Measurements from ENCODE around the gene SLC2A6. TPM values are rescaled to one million over a fixed set of nuclear protein-coding genes. Genes with fewer than 3 reads are reported as not detected.

The SLC2A6 gene
- total RNA-seq, 1 experiment from 2014 or later, result 20.5 TPM

DNA sequence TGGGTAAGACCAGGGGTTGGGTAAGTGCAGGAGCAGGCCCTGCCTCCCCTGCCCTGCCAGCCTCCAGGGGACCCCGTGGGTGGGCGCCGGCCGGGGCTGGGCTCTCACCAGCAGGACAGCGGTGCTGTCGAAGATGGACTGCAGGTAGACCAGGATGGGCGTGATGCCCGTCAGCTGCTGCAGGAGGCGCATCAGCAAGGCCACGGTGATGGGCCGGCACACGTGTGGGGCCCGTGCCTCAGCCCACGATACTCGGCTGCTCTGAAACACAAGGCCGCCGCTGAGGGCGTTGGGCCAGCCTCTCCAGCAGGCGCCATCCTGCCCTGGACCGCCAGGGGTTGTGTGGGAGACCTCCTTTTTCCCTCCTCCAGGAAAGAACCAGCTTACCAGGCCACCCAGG is 4.0 kb downstream of the SLC2A6 start:
- Histone ChIP-seq H3K9ac (ENCODE audit: low read length) (no peak overlapping the region), H3K4me3 (ENCODE audit: low read length) (no peak overlapping the region), H3K27me3 (ENCODE audit: low read length) (no peaks in the 10 kb centered on the region), H3K4me2 (ENCODE audit: low read length) (no peak overlapping the region), H3K9me3 (ENCODE audit: low read length) (no peaks in the 10 kb centered on the region), H3K79me2 (ENCODE audit: low read length) (peaks cover 11% of the 10 kb centered on the region), H3K4me1 (ENCODE audit: insufficient read depth, low read length) (peaks cover 10% of the 10 kb centered on the region), H2AFZ (ENCODE audit: low read length) (no peak overlapping the region), H3K27ac (ENCODE audit: low read length) (no peak overlapping the region), H3K36me3 (ENCODE audit: low read depth, low read length) (no peaks in the 10 kb centered on the region; the same call in 1 of the 2 replicates), H4K20me1 (ENCODE audit: low read length) (no peaks in the 10 kb centered on the region), H3F3A (ENCODE audit: low read length, unreplicated experiment) (no peaks in the 10 kb centered on the region), H3K9me2 (replicated peaks; ENCODE audit: low read length) (no peaks in the 10 kb centered on the region)
- ATAC-seq, result no peak
- CTCF ChIA-PET, result no interaction called here
- POLR2A ChIA-PET (ENCODE audit: unreplicated experiment), result no interaction called here
- intact Hi-C loops (cut with micrococcal nuclease), result no loop called here
- DNase-seq, result no peak
- no TSS peak for BruUV-seq (replicated peaks)
- TF ChIP-seq EZH2 (IDR thresholded peaks at IDR 0.05; ENCODE audit: low read length, unreplicated experiment) (no peak), EZH2phosphoT487 (IDR thresholded peaks at IDR 0.05; ENCODE audit: borderline replicate concordance, low read length) (no peak), CTCF (conservative IDR thresholded peaks at IDR 0.05; ENCODE audit: low read depth, low read length) (no peak)

GRCh38 chr9:133474215-133474614 is 4.7 kb downstream of the SLC2A6 start:
- Histone ChIP-seq H3K9me2 (replicated peaks; ENCODE audit: low read length) (no peaks in the 10 kb centered on the region), H3K4me2 (ENCODE audit: low read length) (no peak overlapping the region), H3K79me2 (ENCODE audit: low read length) (peaks cover 11% of the 10 kb centered on the region), H4K20me1 (ENCODE audit: low read length) (no peaks in the 10 kb centered on the region), H3K9me3 (ENCODE audit: low read length) (no peaks in the 10 kb centered on the region), H3F3A (ENCODE audit: low read length, unreplicated experiment) (no peaks in the 10 kb centered on the region), H3K9ac (ENCODE audit: low read length) (no peak overlapping the region), H3K4me1 (ENCODE audit: insufficient read depth, low read length) (peaks cover 10% of the 10 kb centered on the region), H2AFZ (ENCODE audit: low read length) (no peak overlapping the region), H3K27ac (ENCODE audit: low read length) (no peak overlapping the region), H3K4me3 (ENCODE audit: low read length) (no peak overlapping the region), H3K27me3 (ENCODE audit: low read length) (no peaks in the 10 kb centered on the region), H3K36me3 (ENCODE audit: low read depth, low read length) (no peaks in the 10 kb centered on the region; the same call in 1 of the 2 replicates)
- CTCF ChIA-PET, result no interaction called here
- BruUV-seq (replicated peaks), result no TSS peak
- DNase-seq (no peak), ATAC-seq (no peak)
- intact Hi-C loops (cut with micrococcal nuclease), result no loop called here
- POLR2A ChIA-PET (ENCODE audit: unreplicated experiment), result no interaction called here
- TF ChIP-seq EZH2 (IDR thresholded peaks at IDR 0.05; ENCODE audit: low read length, unreplicated experiment), result no peak
- no peak for TF ChIP-seq EZH2phosphoT487 (IDR thresholded peaks at IDR 0.05; ENCODE audit: borderline replicate concordance, low read length)
- TF ChIP-seq CTCF (conservative IDR thresholded peaks at IDR 0.05; ENCODE audit: low read depth, low read length), result no peak

- Histone ChIP-seq H3K27me3 (ENCODE audit: low read length) (no peaks in the 10 kb centered on the region), H3K9me3 (ENCODE audit: low read length) (no peaks in the 10 kb centered on the region), H3K4me3 (ENCODE audit: low read length) (no peak overlapping the region), H4K20me1 (ENCODE audit: low read length) (no peaks in the 10 kb centered on the region), H3F3A (ENCODE audit: low read length, unreplicated experiment) (no peaks in the 10 kb centered on the region), H3K4me1 (ENCODE audit: insufficient read depth, low read length) (peaks cover 10% of the 10 kb centered on the region), H3K9ac (ENCODE audit: low read length) (no peak overlapping the region), H3K79me2 (ENCODE audit: low read length) (peaks cover 11% of the 10 kb centered on the region), H2AFZ (ENCODE audit: low read length) (no peak overlapping the region), H3K27ac (ENCODE audit: low read length) (no peak overlapping the region), H3K4me2 (ENCODE audit: low read length) (no peak overlapping the region), H3K36me3 (ENCODE audit: low read depth, low read length) (no peaks in the 10 kb centered on the region; the same call in 1 of the 2 replicates), H3K9me2 (replicated peaks; ENCODE audit: low read length) (no peaks in the 10 kb centered on the region)
- TF ChIP-seq CTCF (conservative IDR thresholded peaks at IDR 0.05; ENCODE audit: low read depth, low read length) (no peak), EZH2phosphoT487 (IDR thresholded peaks at IDR 0.05; ENCODE audit: borderline replicate concordance, low read length) (no peak), EZH2 (IDR thresholded peaks at IDR 0.05; ENCODE audit: low read length, unreplicated experiment) (no peak)
- BruUV-seq (replicated peaks), result no TSS peak
- intact Hi-C loops (cut with micrococcal nuclease), result no loop called here
- ATAC-seq (no peak), DNase-seq (no peak)
- POLR2A ChIA-PET (ENCODE audit: unreplicated experiment), result no interaction called here
- CTCF ChIA-PET, result no interaction called here
Measured at GRCh38 chr9:133473743-133474142, 5.2 kb downstream of the SLC2A6 start.

Data from PC-3 (cell line).